HCT116 (cell line): Measurements from ENCODE around the gene SZT2. TPM values are rescaled to one million over a fixed set of nuclear protein-coding genes. Genes with fewer than 3 reads are reported as not detected.
"Not testable (repeated sequence)": the region's sequence is repeated elsewhere in the genome, so short reads cannot be mapped to it uniquely, and the experiment has no call there.

ENCODE experiments used
- ATAC-seq: fragments of 200-7000 bp; cut with Tn5 transposase; 2 replicates; pipeline ENCODE4 v1.9.1; 2020; ENCODE audit warnings: mild to moderate bottlenecking, moderate library complexity
- BruUV-seq: library from RNA; stranded (reverse); fragments of 400-500 nt; replicated peaks from 2 replicates; lab custom pipeline; 2021; lab: Mats Ljungman, UMichigan
- CTCF ChIA-PET: fragments of 300-600 bp; sonication (Branson Sonifier 250); formaldehyde crosslinking; loops from one replicate; lab custom pipeline; 2021; ENCODE audit warnings: antibody characterized with exemption; lab: Charles Lee
- POLR2A ChIA-PET: fragments of 300-600, 350-600 bp; sonication (Branson Sonifier 250); formaldehyde crosslinking; loops from one replicate; lab custom pipeline; 2021; ENCODE audit warnings: antibody characterized with exemption; lab: Charles Lee
- RAD21 ChIA-PET, 2 experiments: fragments of 300-600 bp; sonication (Branson Sonifier 250); formaldehyde crosslinking; loops; one replicate each; lab custom pipeline; 2023; ENCODE audit warnings: low total read pairs in 2 of 2; ENCODE audit not compliant: uncharacterized antibody in 2 of 2, unreplicated experiment in 2 of 2, low non-redundant PET in 1 of 2; lab: Charles Lee
- DNase-seq: peaks from one replicate; pipeline ENCODE4 v3.0.0-alpha.2; 2010; ENCODE audit warnings: low read depth, low spot score
- H2AFZ ChIP-seq: fragments of 200-600 bp; shearing (Covaris generic), sonication (generic); 2 replicates; pipeline ENCODE4 v1.6.1; 2017; ENCODE audit warnings: low read depth, mixed run types, mixed read lengths, antibody characterized with exemption, low read length; ENCODE audit not compliant: poor library complexity, severe bottlenecking
- H3K27ac ChIP-seq: 2 replicates; pipeline ENCODE4 v1.5.1; 2012; ENCODE audit warnings: low read depth, low read length
- H3K27me3 ChIP-seq: fragments of 200-600 bp; sonication (generic); 2 replicates; pipeline ENCODE4 v1.6.1; 2016; ENCODE audit warnings: mixed run types, low read length, mixed read lengths; ENCODE audit not compliant: insufficient read depth
- H3K36me3 ChIP-seq, 2 experiments: fragments of 200-500 bp in 1 of 2; fragments of 200-600 bp in 1 of 2; sonication (Bioruptor generic) in 1 of 2; sonication (generic) in 1 of 2; 2 replicates each; pipeline versions ENCODE4 v1.5.1 to v1.6.1; 2014 to 2016; ENCODE audit warnings: low read length in 2 of 2, inconsistent platforms in 1 of 2, mixed read lengths in 1 of 2, mixed run types in 1 of 2; ENCODE audit not compliant: insufficient read depth in 2 of 2, control insufficient read depth in 1 of 2
- H3K4me1 ChIP-seq, 2 experiments: fragments of 200-600 bp in 1 of 2; sonication (generic) in 1 of 2; 2 replicates each; pipeline versions ENCODE4 v1.5.1 to v1.6.1; 2012 to 2017; ENCODE audit warnings: low read length in 2 of 2, inconsistent platforms in 1 of 2, mild to moderate bottlenecking in 1 of 2, mixed read lengths in 1 of 2, mixed run types in 1 of 2, moderate library complexity in 1 of 2; ENCODE audit not compliant: insufficient read depth in 2 of 2, control insufficient read depth in 1 of 2
- H3K4me2 ChIP-seq: fragments of 200-600 bp; sonication (generic); 2 replicates; pipeline ENCODE4 v1.6.1; 2017; ENCODE audit warnings: mixed run types, low read length, mixed read lengths
- H3K4me3 ChIP-seq, 2 experiments: fragments of 200-600 bp in 1 of 2; sonication (generic) in 1 of 2; replicated peaks in 1 of 2; 2 replicates each; pipeline ENCODE4 v1.5.1; 2011 to 2016; ENCODE audit warnings: low read length in 2 of 2, control low read depth in 1 of 2, low read depth in 1 of 2, mild to moderate bottlenecking in 1 of 2, mixed read lengths in 1 of 2, mixed run types in 1 of 2
- H3K79me2 ChIP-seq: fragments of 200-600 bp; sonication (generic); 2 replicates; pipeline ENCODE4 v1.6.1; 2017; ENCODE audit warnings: mild to moderate bottlenecking, mixed run types, low read length, moderate library complexity, mixed read lengths; ENCODE audit not compliant: insufficient read depth
- H3K9ac ChIP-seq: fragments of 200-600 bp; sonication (generic); 2 replicates; pipeline ENCODE4 v1.6.1; 2016; ENCODE audit warnings: low read length, mixed read lengths
- H3K9me2 ChIP-seq: fragments of 200-600 bp; sonication (generic), shearing (Covaris generic); 2 replicates; pipeline ENCODE4 v1.6.1; 2017; ENCODE audit warnings: mixed run types, mild to moderate bottlenecking, moderate library complexity; ENCODE audit not compliant: insufficient read depth
- H3K9me3 ChIP-seq, 2 experiments: fragments of 200-500 bp in 1 of 2; fragments of 200-600 bp in 1 of 2; sonication (Bioruptor generic) in 1 of 2; sonication (generic) in 1 of 2; 2 replicates each; pipeline ENCODE4 v1.6.1; 2014 to 2017; ENCODE audit warnings: low read length in 2 of 2, mixed read lengths in 2 of 2, inconsistent platforms in 1 of 2, low read depth in 1 of 2, mild to moderate bottlenecking in 1 of 2, mixed run types in 1 of 2, moderate library complexity in 1 of 2; ENCODE audit not compliant: control insufficient read depth in 1 of 2, insufficient read depth in 1 of 2
- H4K20me1 ChIP-seq: fragments of 200-600 bp; sonication (generic), shearing (Covaris generic); 2 replicates; pipeline ENCODE4 v1.6.1; 2017; ENCODE audit warnings: mixed run types, mild to moderate bottlenecking, moderate library complexity; ENCODE audit not compliant: insufficient read depth
- CBX3 ChIP-seq: IDR thresholded peaks from 2 replicates; pipeline ENCODE4 v1.6.1; 2012; ENCODE audit warnings: low read depth
- CEBPB ChIP-seq: IDR thresholded peaks from 2 replicates; pipeline ENCODE4 v1.6.1; 2012; ENCODE audit warnings: low read depth
- EGR1 ChIP-seq: IDR thresholded peaks from 2 replicates; pipeline ENCODE4 v1.6.1; 2012; ENCODE audit warnings: low read depth
- JUND ChIP-seq: IDR thresholded peaks from 2 replicates; pipeline ENCODE4 v1.6.1; 2012
- POLR2A ChIP-seq: IDR thresholded peaks from 2 replicates; pipeline ENCODE4 v1.7.0; 2011; ENCODE audit warnings: borderline replicate concordance; ENCODE audit not compliant: insufficient read depth, insufficient read length; ENCODE audit errors: extremely low read depth
- POLR2AphosphoS5 ChIP-seq: IDR thresholded peaks from 2 replicates; pipeline ENCODE4 v1.6.1; 2011; ENCODE audit warnings: mild to moderate bottlenecking, low read depth, low read length, moderate library complexity
- SIN3A ChIP-seq: IDR thresholded peaks from 2 replicates; pipeline ENCODE4 v1.6.1; 2012; ENCODE audit warnings: low read depth
- SP1 ChIP-seq: IDR thresholded peaks from 2 replicates; pipeline ENCODE4 v1.6.1; 2012; ENCODE audit warnings: low read depth
- TCF7L2 ChIP-seq: IDR thresholded peaks from 2 replicates; pipeline ENCODE4 v1.7.0; 2011; ENCODE audit warnings: borderline replicate concordance, inconsistent platforms; ENCODE audit not compliant: insufficient read depth, insufficient read length; ENCODE audit errors: extremely low read depth
- YY1 ChIP-seq: IDR thresholded peaks from 2 replicates; pipeline ENCODE4 v1.6.1; 2011; ENCODE audit warnings: low read length, low read depth, moderate library complexity, mild to moderate bottlenecking; ENCODE audit not compliant: insufficient replicate concordance; ENCODE audit errors: extremely low read depth
- ZFX ChIP-seq: fragments of 450-650 bp; IDR thresholded peaks from 2 replicates; pipeline ENCODE4 v1.6.1; 2017
- ZNF274 ChIP-seq: fragments of 200-500 bp; sonication (Bioruptor generic); IDR thresholded peaks from 2 replicates; pipeline ENCODE4 v1.6.1; 2014; ENCODE audit warnings: mild to moderate bottlenecking, low read depth, low read length, inconsistent platforms
- intact Hi-C: fragments of 100-400 bp; cut with micrococcal nuclease; formaldehyde crosslinking; loops from 2 replicates; pipeline ENCODE4 v1.10.0; 2022
- total RNA-seq: library from RNA; stranded (reverse); gene quantifications from one replicate; pipeline ENCODE4 v1.2.1, GENCODE V29; 2021; ENCODE audit not compliant: unreplicated experiment
- TF ChIP-seq, protein P1 (sequence below): IDR thresholded peaks from 2 replicates; pipeline ENCODE4 v1.6.1; 2012
- TF ChIP-seq, protein P2 (sequence below): IDR thresholded peaks from 2 replicates; pipeline ENCODE4 v1.6.1; 2011; ENCODE audit warnings: mild to moderate bottlenecking, low read length, moderate library complexity; ENCODE audit not compliant: insufficient replicate concordance; ENCODE audit errors: extremely low read depth
- TF ChIP-seq, protein P3 (sequence below): IDR thresholded peaks from 2 replicates; pipeline ENCODE4 v1.6.1; 2012

SZT2 gene
- total RNA-seq, 1 experiment from 2014 or later = 43.0 TPM

DNA sequence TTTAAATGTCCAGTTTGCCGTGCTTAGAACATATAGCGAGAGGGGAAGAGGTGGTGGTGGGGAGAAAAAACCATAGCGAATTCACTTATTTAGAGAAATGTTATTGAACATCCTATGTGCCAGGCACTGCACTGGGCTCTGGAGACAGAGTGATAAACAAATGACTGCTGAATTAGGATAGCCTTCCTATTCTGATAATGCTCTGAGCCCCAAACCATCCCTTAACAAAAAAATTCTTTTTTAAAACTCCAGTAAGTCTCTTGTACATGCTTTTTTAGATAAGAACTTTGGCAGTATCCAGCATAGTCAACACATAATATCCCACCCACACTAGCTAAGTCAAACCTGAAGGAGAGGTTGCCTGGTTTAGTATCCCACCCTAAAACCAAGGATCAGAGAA is 8.5 kb downstream of the SZT2 start:
- intact Hi-C loops = no loop called here
- H3K27me3 ChIP-seq = no peaks in the 10 kb centered on the region
- ChIA-PET POLR2A (no interaction called here), CTCF (no interaction called here), RAD21 (interaction anchor here in 1 of 2 experiments (0.6 kb wide), 1 partner anchor 16 kb away, joined by 3 read pairs; no protein-coding TSS in a partner anchor)
- H3K36me3 ChIP-seq = no peaks in the 10 kb centered on the region
- H3K27ac ChIP-seq = no peak overlapping the region
- no peak overlapping the region for H3K4me2 ChIP-seq
- H3K9me3 ChIP-seq = no peaks in the 10 kb centered on the region
- H3K79me2 ChIP-seq = no peaks in the 10 kb centered on the region
- H3K4me3 ChIP-seq = no peak overlapping the region
- H3K9ac ChIP-seq = no peak overlapping the region
- H3K4me1 ChIP-seq = no peaks in the 10 kb centered on the region
- no peaks in the 10 kb centered on the region for H3K9me2 ChIP-seq
- H4K20me1 ChIP-seq = no peaks in the 10 kb centered on the region
- DNase-seq (no peak), ATAC-seq (no peak)
- H2AFZ ChIP-seq = no peak overlapping the region
- no TSS peak for BruUV-seq
- TF ChIP-seq, protein P1, sequence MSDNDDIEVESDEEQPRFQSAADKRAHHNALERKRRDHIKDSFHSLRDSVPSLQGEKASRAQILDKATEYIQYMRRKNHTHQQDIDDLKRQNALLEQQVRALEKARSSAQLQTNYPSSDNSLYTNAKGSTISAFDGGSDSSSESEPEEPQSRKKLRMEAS = no peak
- TF ChIP-seq YY1 (no peak), POLR2A (no peak), ZNF274 (no peak), ZFX (no peak), EGR1 (no peak), TCF7L2 (no peak), CEBPB (no peak), POLR2AphosphoS5 (no peak), SIN3A (no peak), JUND (no peak), SP1 (no peak), CBX3 (no peak)
- TF ChIP-seq, protein P2, sequence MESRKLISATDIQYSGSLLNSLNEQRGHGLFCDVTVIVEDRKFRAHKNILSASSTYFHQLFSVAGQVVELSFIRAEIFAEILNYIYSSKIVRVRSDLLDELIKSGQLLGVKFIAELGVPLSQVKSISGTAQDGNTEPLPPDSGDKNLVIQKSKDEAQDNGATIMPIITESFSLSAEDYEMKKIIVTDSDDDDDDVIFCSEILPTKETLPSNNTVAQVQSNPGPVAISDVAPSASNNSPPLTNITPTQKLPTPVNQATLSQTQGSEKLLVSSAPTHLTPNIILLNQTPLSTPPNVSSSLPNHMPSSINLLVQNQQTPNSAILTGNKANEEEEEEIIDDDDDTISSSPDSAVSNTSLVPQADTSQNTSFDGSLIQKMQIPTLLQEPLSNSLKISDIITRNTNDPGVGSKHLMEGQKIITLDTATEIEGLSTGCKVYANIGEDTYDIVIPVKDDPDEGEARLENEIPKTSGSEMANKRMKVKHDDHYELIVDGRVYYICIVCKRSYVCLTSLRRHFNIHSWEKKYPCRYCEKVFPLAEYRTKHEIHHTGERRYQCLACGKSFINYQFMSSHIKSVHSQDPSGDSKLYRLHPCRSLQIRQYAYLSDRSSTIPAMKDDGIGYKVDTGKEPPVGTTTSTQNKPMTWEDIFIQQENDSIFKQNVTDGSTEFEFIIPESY = no peak
- TF ChIP-seq, protein P3, sequence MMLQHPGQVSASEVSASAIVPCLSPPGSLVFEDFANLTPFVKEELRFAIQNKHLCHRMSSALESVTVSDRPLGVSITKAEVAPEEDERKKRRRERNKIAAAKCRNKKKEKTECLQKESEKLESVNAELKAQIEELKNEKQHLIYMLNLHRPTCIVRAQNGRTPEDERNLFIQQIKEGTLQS = no peak
- TF ChIP-seq, all 23 proteins: peak for 0

DNA sequence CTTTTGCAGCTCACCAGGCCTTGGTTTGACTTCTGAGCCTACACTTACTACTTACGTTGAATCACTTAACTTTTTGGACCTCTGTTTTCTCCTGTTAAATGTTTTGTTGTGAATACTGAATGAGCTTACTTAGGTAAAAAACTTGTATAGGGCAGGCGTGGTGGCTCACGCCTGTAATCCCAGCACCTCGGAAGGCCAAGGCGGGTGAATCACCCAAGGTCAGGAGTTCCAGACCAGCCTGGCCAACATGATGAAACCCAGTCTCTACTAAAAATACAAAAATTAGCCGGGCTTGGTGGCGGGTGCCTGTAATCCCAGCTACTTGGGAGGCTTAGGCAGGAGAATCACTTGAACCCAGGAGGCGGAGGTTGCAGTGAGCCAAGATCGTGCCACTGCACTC is 10.7 kb downstream of the SZT2 start:
- ChIA-PET CTCF (interaction anchor here (1.1 kb wide), 1 partner anchor 14 kb away, joined by 3 read pairs; no protein-coding TSS in a partner anchor), POLR2A (interaction anchor here (1.4 kb wide), 1 partner anchor 11 kb away, joined by 3 read pairs; no protein-coding TSS in a partner anchor)
- H3K4me2 ChIP-seq, ATAC-seq, H3K27ac ChIP-seq, H4K20me1 ChIP-seq, RAD21 ChIA-PET, intact Hi-C loops, H3K79me2 ChIP-seq, H3K9ac ChIP-seq, H3K27me3 ChIP-seq, H3K4me3 ChIP-seq, H2AFZ ChIP-seq, H3K9me2 ChIP-seq, H3K4me1 ChIP-seq, DNase-seq, BruUV-seq, H3K9me3 ChIP-seq, H3K36me3 ChIP-seq: not testable (repeated sequence)
